ENCODE results near the gene MYCN. TPM values are rescaled to one million over a fixed set of nuclear protein-coding genes. Genes with fewer than 3 reads are reported as not detected.
"Not testable (repeated sequence)": the region's sequence is repeated elsewhere in the genome, so short reads cannot be mapped to it uniquely, and the experiment has no call there.

The MYCN gene
- total RNA-seq, 1 experiment from 2014 or later = not detected

DNA sequence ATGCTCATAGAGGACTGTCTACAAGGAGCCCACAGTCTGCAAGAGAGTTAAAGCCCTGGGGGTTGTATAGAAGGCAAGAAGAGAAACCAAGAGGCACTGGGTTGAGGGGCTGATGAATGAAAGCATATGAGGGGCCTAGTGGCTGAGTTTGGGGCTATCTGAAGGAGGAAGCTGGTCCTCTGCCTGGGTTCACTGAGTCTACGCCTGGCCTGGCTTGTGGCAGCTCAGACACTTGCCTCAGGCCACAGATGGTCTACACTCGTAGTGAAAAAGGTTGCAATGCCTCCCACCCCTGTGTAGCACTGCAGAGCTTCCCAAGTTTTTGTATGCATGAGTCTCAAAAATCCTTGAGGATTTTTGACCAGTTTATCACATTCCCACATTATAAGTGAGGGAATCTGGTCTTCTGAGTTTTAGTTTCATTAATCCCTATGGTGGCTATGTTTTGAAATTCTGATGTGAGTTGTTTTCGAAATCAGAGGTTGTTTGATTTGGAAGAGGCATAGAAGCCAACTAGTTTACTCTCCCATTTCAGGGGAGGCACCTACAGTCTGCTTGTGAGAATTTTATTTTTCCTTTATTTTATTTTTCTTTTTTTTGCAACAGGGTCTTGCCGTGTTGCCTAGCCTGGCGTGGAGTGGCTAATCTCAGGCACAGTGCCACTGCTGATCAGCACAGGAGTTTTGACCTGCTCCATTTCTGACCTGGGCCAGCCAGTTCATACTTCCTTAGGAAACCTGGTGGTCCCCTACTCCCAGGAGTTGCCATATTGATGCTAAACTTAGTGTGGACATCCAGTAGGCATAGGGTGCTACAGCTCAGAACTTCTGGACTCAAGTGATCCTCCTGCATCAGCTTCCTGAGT lies 10.0 kb downstream of the MYCN start:
- ChIA-PET CTCF (no interaction called here), POLR2A (ENCODE audit: unreplicated experiment) (no interaction called here)
- Histone ChIP-seq H3K27ac (ENCODE audit: low read length) (no peak overlapping the region), H3K4me2 (ENCODE audit: low read length) (no peak overlapping the region), H3K4me1 (ENCODE audit: insufficient read depth, low read length) (no peaks in the 10 kb centered on the region), H3F3A (ENCODE audit: low read length, unreplicated experiment) (no peaks in the 10 kb centered on the region), H4K20me1 (ENCODE audit: low read length) (no peaks in the 10 kb centered on the region), H3K79me2 (ENCODE audit: low read length) (no peaks in the 10 kb centered on the region), H3K36me3 (ENCODE audit: low read depth, low read length) (no peaks in the 10 kb centered on the region), H3K9ac (ENCODE audit: low read length) (no peak overlapping the region), H3K9me2 (replicated peaks; ENCODE audit: low read length) (no peaks in the 10 kb centered on the region), H3K27me3 (ENCODE audit: low read length) (peaks cover 20% of the 10 kb centered on the region), H3K9me3 (ENCODE audit: low read length) (no peaks in the 10 kb centered on the region), H3K4me3 (ENCODE audit: low read length) (no peak overlapping the region), H2AFZ (ENCODE audit: low read length) (no peak overlapping the region)
- BruUV-seq (replicated peaks) = no TSS peak
- DNase-seq (no peak), ATAC-seq (no peak)
- intact Hi-C loops (cut with micrococcal nuclease) = no loop called here
- TF ChIP-seq EZH2 (IDR thresholded peaks at IDR 0.05; ENCODE audit: low read length, unreplicated experiment) (no peak), EZH2phosphoT487 (IDR thresholded peaks at IDR 0.05; ENCODE audit: borderline replicate concordance, low read length) (no peak)
- TF ChIP-seq, protein P1, sequence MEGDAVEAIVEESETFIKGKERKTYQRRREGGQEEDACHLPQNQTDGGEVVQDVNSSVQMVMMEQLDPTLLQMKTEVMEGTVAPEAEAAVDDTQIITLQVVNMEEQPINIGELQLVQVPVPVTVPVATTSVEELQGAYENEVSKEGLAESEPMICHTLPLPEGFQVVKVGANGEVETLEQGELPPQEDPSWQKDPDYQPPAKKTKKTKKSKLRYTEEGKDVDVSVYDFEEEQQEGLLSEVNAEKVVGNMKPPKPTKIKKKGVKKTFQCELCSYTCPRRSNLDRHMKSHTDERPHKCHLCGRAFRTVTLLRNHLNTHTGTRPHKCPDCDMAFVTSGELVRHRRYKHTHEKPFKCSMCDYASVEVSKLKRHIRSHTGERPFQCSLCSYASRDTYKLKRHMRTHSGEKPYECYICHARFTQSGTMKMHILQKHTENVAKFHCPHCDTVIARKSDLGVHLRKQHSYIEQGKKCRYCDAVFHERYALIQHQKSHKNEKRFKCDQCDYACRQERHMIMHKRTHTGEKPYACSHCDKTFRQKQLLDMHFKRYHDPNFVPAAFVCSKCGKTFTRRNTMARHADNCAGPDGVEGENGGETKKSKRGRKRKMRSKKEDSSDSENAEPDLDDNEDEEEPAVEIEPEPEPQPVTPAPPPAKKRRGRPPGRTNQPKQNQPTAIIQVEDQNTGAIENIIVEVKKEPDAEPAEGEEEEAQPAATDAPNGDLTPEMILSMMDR (conservative IDR thresholded peaks at IDR 0.05; ENCODE audit: low read depth, low read length) = no peak

DNA sequence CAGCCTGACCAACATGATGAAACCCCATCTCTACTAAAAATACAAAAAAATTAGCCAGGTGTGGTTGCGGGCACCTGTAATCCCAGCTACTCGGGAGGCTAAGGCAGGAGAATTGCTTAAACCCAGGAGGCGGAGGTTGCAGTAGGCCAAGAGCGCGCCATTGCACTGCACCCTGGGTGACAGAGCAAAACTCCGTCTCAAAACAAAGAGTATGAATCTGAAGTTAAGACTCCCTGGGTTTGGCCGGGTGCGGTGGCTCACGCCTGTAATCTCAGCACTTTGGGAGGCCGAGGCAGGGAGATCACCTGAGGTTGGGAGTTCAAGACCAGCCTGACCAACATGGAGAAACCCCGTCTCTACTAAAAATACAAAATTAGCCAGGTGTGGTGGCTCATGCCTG lies 11.6 kb downstream of the MYCN start:
- H4K20me1 ChIP-seq (ENCODE audit: low read length); H3F3A ChIP-seq (ENCODE audit: low read length, unreplicated experiment); intact Hi-C loops (cut with micrococcal nuclease); CTCF ChIA-PET; H3K27ac ChIP-seq (ENCODE audit: low read length); ATAC-seq; DNase-seq; H2AFZ ChIP-seq (ENCODE audit: low read length); H3K9me3 ChIP-seq (ENCODE audit: low read length); H3K9ac ChIP-seq (ENCODE audit: low read length); BruUV-seq (replicated peaks); H3K9me2 ChIP-seq (replicated peaks; ENCODE audit: low read length); H3K4me1 ChIP-seq (ENCODE audit: insufficient read depth, low read length); H3K79me2 ChIP-seq (ENCODE audit: low read length); H3K36me3 ChIP-seq (ENCODE audit: low read depth, low read length); H3K4me2 ChIP-seq (ENCODE audit: low read length); H3K4me3 ChIP-seq (ENCODE audit: low read length); POLR2A ChIA-PET (ENCODE audit: unreplicated experiment): not testable (repeated sequence)
- peaks cover 19% of the 10 kb centered on the region for H3K27me3 ChIP-seq (ENCODE audit: low read length)

DNA sequence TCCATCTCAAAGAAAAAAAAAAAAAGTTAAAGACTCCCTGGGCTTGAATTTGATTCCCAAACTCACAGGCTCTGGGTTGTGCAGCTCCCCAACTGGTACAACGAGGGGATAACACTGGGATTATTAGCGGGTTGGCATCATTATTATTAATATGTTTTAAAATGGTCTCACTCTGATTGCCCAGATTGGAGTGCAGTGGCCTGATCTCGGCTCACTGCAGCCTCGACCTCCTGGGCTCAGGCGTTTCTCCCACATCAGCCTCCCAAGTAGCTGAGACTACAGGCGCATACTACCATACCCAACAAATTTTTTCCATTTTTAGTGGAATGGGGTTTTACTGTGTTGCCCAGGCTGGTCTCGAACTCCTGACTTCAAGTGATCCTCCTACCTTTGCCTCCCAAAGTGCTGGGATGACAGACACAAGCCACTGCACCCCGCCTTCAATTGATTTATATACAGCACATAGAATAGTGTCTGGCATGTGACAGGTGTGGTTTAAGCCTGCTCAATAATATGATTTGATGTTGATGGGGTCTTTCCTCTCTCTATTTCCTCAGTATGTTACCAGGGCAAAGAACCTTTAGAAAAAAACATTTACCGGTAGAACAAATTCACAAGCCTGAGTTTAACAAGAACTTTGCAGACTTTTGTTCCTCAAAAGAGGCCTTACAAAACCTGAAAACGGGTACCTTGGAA lies 12.2 kb downstream of the MYCN start:
- no peak overlapping the region for H3K4me2 ChIP-seq (ENCODE audit: low read length)
- TF ChIP-seq, protein P1 (conservative IDR thresholded peaks at IDR 0.05; ENCODE audit: low read depth, low read length) = no peak
- TF ChIP-seq EZH2 (IDR thresholded peaks at IDR 0.05; ENCODE audit: low read length, unreplicated experiment) (no peak), EZH2phosphoT487 (IDR thresholded peaks at IDR 0.05; ENCODE audit: borderline replicate concordance, low read length) (no peak)
- H3K79me2 ChIP-seq (ENCODE audit: low read length) = no peaks in the 10 kb centered on the region
- H3K9ac ChIP-seq (ENCODE audit: low read length) = no peak overlapping the region
- ChIA-PET CTCF (no interaction called here), POLR2A (ENCODE audit: unreplicated experiment) (no interaction called here)
- H3K36me3 ChIP-seq (ENCODE audit: low read depth, low read length) = no peaks in the 10 kb centered on the region
- intact Hi-C loops (cut with micrococcal nuclease) = no loop called here
- H3K27me3 ChIP-seq (ENCODE audit: low read length) = peaks cover 13% of the 10 kb centered on the region
- H3K9me3 ChIP-seq (ENCODE audit: low read length) = no peaks in the 10 kb centered on the region
- no peaks in the 10 kb centered on the region for H4K20me1 ChIP-seq (ENCODE audit: low read length)
- no peak overlapping the region for H2AFZ ChIP-seq (ENCODE audit: low read length)
- no TSS peak for BruUV-seq (replicated peaks)
- H3K9me2 ChIP-seq (replicated peaks; ENCODE audit: low read length) = no peaks in the 10 kb centered on the region
- no peak for DNase-seq
- no peak for ATAC-seq
- no peak overlapping the region for H3K27ac ChIP-seq (ENCODE audit: low read length)
- no peaks in the 10 kb centered on the region for H3F3A ChIP-seq (ENCODE audit: low read length, unreplicated experiment)
- no peak overlapping the region for H3K4me3 ChIP-seq (ENCODE audit: low read length)
- no peaks in the 10 kb centered on the region for H3K4me1 ChIP-seq (ENCODE audit: insufficient read depth, low read length)

All from PC-3 (cell line).